ENCODE data around the gene MET. TPM values are rescaled to one million over a fixed set of nuclear protein-coding genes. Genes with fewer than 3 reads are reported as not detected.
A peak's percentile ranks its signal among the peaks of the same experiment; 100 is the strongest.
"Not testable (repeated sequence)": the region's sequence is repeated elsewhere in the genome, so short reads cannot be mapped to it uniquely, and the experiment has no call there.

MET gene
- total RNA-seq, 2 donors from 2014 or later, result 2.5 to 7.3 TPM

DNA sequence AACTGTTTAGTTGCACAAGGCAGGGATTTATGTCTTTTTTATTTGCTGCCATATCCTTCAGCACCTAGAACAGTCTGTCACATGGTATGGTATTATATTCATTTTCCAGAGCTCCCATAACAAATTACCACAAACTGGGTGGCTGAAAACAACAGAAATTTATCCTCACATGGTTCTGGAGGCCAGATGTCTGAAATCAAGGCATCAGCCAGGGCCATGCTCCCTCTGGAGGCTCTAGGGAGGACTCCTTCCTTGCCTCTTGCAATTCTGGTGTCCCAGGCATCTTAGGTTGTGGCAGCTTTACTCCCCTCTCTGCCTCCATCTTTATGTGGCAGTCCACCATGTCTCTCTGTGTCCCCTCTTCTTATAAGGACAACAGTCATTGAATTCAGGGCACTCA lies 43.1 kb downstream of the MET start:
- Mint-ChIP-seq H3K4me3 (no peak overlapping the region), H3K9me3 (peaks cover 8% of the 10 kb centered on the region), H3K36me3 (ENCODE audit: low read depth) (no peaks in the 10 kb centered on the region), H3K4me1 (peaks cover 20% of the 10 kb centered on the region), H3K27me3 (ENCODE audit: insufficient read depth) (peaks cover 2% of the 10 kb centered on the region), H3K27ac (no peak overlapping the region)
- no peak overlapping the region for H3K4me3 ChIP-seq (ENCODE audit: low read length)
- DNase-seq, result no peak
- H3K36me3 ChIP-seq (ENCODE audit: control insufficient read depth, insufficient read depth, low read length), result no peaks in the 10 kb centered on the region
- no peak overlapping the region for H3K9ac ChIP-seq (ENCODE audit: extremely low read depth, low read length, poor library complexity, severe bottlenecking)
- no peaks in the 10 kb centered on the region for H3K9me3 ChIP-seq (ENCODE audit: control insufficient read depth, low read length)
- H3K4me1 ChIP-seq (ENCODE audit: control insufficient read depth, insufficient read depth, low read length), result peaks cover 8% of the 10 kb centered on the region
- H3K27ac ChIP-seq (ENCODE audit: low read depth, low read length), result no peak overlapping the region
- TF ChIP-seq, protein P1, sequence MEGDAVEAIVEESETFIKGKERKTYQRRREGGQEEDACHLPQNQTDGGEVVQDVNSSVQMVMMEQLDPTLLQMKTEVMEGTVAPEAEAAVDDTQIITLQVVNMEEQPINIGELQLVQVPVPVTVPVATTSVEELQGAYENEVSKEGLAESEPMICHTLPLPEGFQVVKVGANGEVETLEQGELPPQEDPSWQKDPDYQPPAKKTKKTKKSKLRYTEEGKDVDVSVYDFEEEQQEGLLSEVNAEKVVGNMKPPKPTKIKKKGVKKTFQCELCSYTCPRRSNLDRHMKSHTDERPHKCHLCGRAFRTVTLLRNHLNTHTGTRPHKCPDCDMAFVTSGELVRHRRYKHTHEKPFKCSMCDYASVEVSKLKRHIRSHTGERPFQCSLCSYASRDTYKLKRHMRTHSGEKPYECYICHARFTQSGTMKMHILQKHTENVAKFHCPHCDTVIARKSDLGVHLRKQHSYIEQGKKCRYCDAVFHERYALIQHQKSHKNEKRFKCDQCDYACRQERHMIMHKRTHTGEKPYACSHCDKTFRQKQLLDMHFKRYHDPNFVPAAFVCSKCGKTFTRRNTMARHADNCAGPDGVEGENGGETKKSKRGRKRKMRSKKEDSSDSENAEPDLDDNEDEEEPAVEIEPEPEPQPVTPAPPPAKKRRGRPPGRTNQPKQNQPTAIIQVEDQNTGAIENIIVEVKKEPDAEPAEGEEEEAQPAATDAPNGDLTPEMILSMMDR (conservative IDR thresholded peaks at IDR 0.05), result peak; percentile 54
- no peaks in the 10 kb centered on the region for H3K27me3 ChIP-seq (ENCODE audit: control insufficient read depth, insufficient read depth, low read length, poor library complexity, severe bottlenecking)

DNA sequence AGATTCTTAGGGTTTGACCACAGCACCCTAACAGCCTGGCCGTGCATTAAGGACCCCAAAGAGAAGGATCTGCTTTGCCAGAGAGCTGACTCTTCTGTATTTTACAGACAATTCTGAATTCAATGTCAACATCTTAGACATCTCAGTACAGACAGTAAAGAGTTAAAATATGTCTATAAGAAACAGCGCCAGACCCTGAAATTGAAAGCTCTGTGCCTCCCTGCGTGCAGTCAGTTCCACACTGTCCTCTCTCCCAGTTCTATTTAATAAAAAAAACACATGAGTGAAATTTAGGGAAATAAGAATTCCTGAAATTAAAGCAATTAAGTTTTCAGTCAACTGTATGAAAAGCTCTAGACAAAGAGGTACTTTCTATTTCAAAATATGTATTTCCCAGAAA lies 45.1 kb downstream of the MET start:
- Histone ChIP-seq H3K27me3 (ENCODE audit: control insufficient read depth, insufficient read depth, low read length, poor library complexity, severe bottlenecking) (no peaks in the 10 kb centered on the region), H3K4me3 (ENCODE audit: low read length) (no peak overlapping the region), H3K36me3 (ENCODE audit: control insufficient read depth, insufficient read depth, low read length) (no peaks in the 10 kb centered on the region), H3K27ac (ENCODE audit: low read depth, low read length) (no peak overlapping the region), H3K9ac (ENCODE audit: extremely low read depth, low read length, poor library complexity, severe bottlenecking) (no peak overlapping the region), H3K4me1 (ENCODE audit: control insufficient read depth, insufficient read depth, low read length) (no peaks in the 10 kb centered on the region), H3K9me3 (ENCODE audit: control insufficient read depth, low read length) (no peaks in the 10 kb centered on the region)
- Mint-ChIP-seq H3K4me1 (peaks cover 1% of the 10 kb centered on the region), H3K27ac (no peak overlapping the region), H3K9me3 (peaks cover 6% of the 10 kb centered on the region), H3K27me3 (ENCODE audit: insufficient read depth) (peaks cover 2% of the 10 kb centered on the region), H3K4me3 (no peak overlapping the region), H3K36me3 (ENCODE audit: low read depth) (no peaks in the 10 kb centered on the region)
- no peak for DNase-seq
- TF ChIP-seq, protein P1 (conservative IDR thresholded peaks at IDR 0.05), result no peak
- WGBS, 2 experiments (ENCODE audit: insufficient coverage in 1 of 2, insufficient read length in 1 of 2), result 83% methylated on average over 3 of the region's 3 CpGs; no CpG with 5 or more reads in 1 of the 2 experiments

DNA sequence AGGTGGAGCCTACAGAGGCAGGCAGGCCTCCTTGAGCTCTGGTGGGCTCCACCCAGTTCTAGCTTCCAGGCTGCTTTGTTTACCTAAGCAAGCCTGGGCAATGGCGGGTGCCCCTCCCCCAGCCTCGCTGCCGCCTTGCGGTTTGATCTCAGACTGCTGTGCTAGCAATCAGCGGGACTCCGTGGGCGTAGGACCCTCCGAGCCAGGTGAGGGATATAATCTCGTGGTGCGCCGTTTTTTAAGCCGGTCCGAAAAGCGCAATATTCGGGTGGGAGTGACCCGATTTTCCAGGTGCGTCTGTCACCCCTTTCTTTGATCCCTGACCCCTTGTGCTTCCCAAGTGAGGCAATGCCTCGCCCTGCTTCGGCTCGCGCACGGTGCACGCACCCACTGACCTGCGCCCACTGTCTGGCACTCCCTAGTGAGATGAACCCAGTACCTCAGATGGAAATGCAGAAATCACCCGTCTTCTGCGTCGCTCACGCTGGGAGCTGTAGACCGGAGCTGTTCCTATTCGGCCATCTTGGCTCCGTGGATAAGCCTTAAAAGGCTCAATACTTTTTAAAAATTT lies 52.0 kb downstream of the MET start:
- H3K36me3 Mint-ChIP-seq (ENCODE audit: low read depth); H3K4me3 ChIP-seq (ENCODE audit: low read length); H3K9me3 Mint-ChIP-seq; DNase-seq; H3K27ac ChIP-seq (ENCODE audit: low read depth, low read length); H3K9ac ChIP-seq (ENCODE audit: extremely low read depth, low read length, poor library complexity, severe bottlenecking); H3K27me3 ChIP-seq (ENCODE audit: control insufficient read depth, insufficient read depth, low read length, poor library complexity, severe bottlenecking); H3K27me3 Mint-ChIP-seq (ENCODE audit: insufficient read depth); H3K9me3 ChIP-seq (ENCODE audit: control insufficient read depth, low read length); H3K36me3 ChIP-seq (ENCODE audit: control insufficient read depth, insufficient read depth, low read length): not testable (repeated sequence)
- H3K4me1 Mint-ChIP-seq, result peaks cover 28% of the 10 kb centered on the region
- 82 to 87% methylated on average over 3 to 24 of the region's 31 CpGs for WGBS, 2 experiments (ENCODE audit: insufficient coverage in 1 of 2, insufficient read length in 1 of 2)
- peak overlapping the region; percentile 60 for H3K4me3 Mint-ChIP-seq
- peaks cover 15% of the 10 kb centered on the region for H3K4me1 ChIP-seq (ENCODE audit: control insufficient read depth, insufficient read depth, low read length)
- peak overlapping the region; percentile 84 for H3K27ac Mint-ChIP-seq
